Stimulated activated CD4-positive, alpha-beta T cell treated with anti-CD3 and anti-CD28 coated beads, Interleukin-1b, Interleukin-23, amount 100 ng/mL, for 4 hours (primary cell): ENCODE measurements around the gene IFT122.
"Not testable (repeated sequence)": the region's sequence is repeated elsewhere in the genome, so short reads cannot be mapped to it uniquely, and the experiment has no call there.

ENCODE experiments used
- DNase-seq, 2 donors: peaks; one replicate each; pipeline ENCODE4 v3.0.0-alpha.2; 2020; ENCODE audit warnings: low read depth in 2 of 2

The IFT122 gene

GRCh38 chr3:129473067-129473768 lies 33.2 kb downstream of the IFT122 start:
- no peak for DNase-seq

GRCh38 chr3:129473769-129474152 lies 33.7 kb downstream of the IFT122 start:
- DNase-seq: no peak

- no peak for DNase-seq
Observed at GRCh38 chr3:129474984-129475804, 35.2 kb downstream of the IFT122 start.

GRCh38 chr3:129475863-129476262 lies 35.8 kb downstream of the IFT122 start:
- no peak for DNase-seq

GRCh38 chr3:129476586-129476985 lies 36.6 kb downstream of the IFT122 start:
- DNase-seq: no peak

GRCh38 chr3:129481225-129481765 lies 41.3 kb downstream of the IFT122 start:
- not testable (repeated sequence) for DNase-seq

GRCh38 chr3:129481766-129482332 lies 41.8 kb downstream of the IFT122 start:
- DNase-seq: peak; percentile 5 to 19

GRCh38 chr3:129482721-129483120 lies 42.7 kb downstream of the IFT122 start:
- DNase-seq: no peak

GRCh38 chr3:129483870-129484269 lies 43.8 kb downstream of the IFT122 start:
- no peak for DNase-seq

- not testable (repeated sequence) for DNase-seq
Observed at GRCh38 chr3:129485146-129485545, 45.1 kb downstream of the IFT122 start.

- DNase-seq: no peak
Observed at GRCh38 chr3:129485721-129486663, 46.0 kb downstream of the IFT122 start.

GRCh38 chr3:129486664-129487035 lies 46.6 kb downstream of the IFT122 start:
- DNase-seq: no peak

GRCh38 chr3:129487183-129487867 lies 47.3 kb downstream of the IFT122 start:
- no peak for DNase-seq

- DNase-seq: not testable (repeated sequence)
Observed at GRCh38 chr3:129487868-129488335, 47.9 kb downstream of the IFT122 start.

- not testable (repeated sequence) for DNase-seq
Observed at GRCh38 chr3:129489258-129489657, 49.2 kb downstream of the IFT122 start.

GRCh38 chr3:129490273-129490675 lies 50.2 kb downstream of the IFT122 start:
- peak; percentile 13 to 27 for DNase-seq

- not testable (repeated sequence) for DNase-seq
Observed at GRCh38 chr3:129491077-129491476, 51.1 kb downstream of the IFT122 start.

- DNase-seq: no peak
Observed at GRCh38 chr3:129491794-129492193, 51.8 kb downstream of the IFT122 start.

GRCh38 chr3:129492691-129493090 lies 52.7 kb downstream of the IFT122 start:
- no peak for DNase-seq

GRCh38 chr3:129493206-129493605 lies 53.2 kb downstream of the IFT122 start:
- no peak for DNase-seq

- DNase-seq: not testable (repeated sequence)
Observed at GRCh38 chr3:129494499-129494898, 54.5 kb downstream of the IFT122 start.
